Heart left ventricle (tissue), 16 donors: Measurements from ENCODE around the gene SNHG17. TPM values are rescaled to one million over a fixed set of nuclear protein-coding genes. Genes with fewer than 3 reads are reported as not detected.
"Not testable (repeated sequence)": the region's sequence is repeated elsewhere in the genome, so short reads cannot be mapped to it uniquely, and the experiment has no call there.

Experiments used
- ATAC-seq, 4 donors: fragments of 200-7000 bp; cut with Tn5 transposase; one replicate each; pipeline ENCODE4 v1.9.1; 2020 to 2022; ENCODE audit warnings: moderate library complexity in 4 of 4, mild to moderate bottlenecking in 3 of 4, moderate number of reproducible peaks in 1 of 4
- DNase-seq, 5 donors: peaks; one replicate each; pipeline ENCODE4 v3.0.0-alpha.2; 2020
- H3K27ac ChIP-seq, 12 donors: fragments of 200-600 bp; sonication (generic) in 4 of 12; one replicate each; pipeline versions ENCODE4 v1.5.0 to v1.8.0; 2016 to 2022; ENCODE audit warnings: mild to moderate bottlenecking in 2 of 12
- H3K27me3 ChIP-seq, 9 donors: fragments of 200-600 bp; sonication (generic) in 2 of 9; one replicate each; pipeline versions ENCODE4 v1.5.1 to v1.8.0; 2016 to 2022; ENCODE audit warnings: mild to moderate bottlenecking in 3 of 9
- H3K36me3 ChIP-seq, 9 donors: fragments of 200-600 bp; sonication (generic) in 2 of 9; one replicate each; pipeline versions ENCODE4 v1.5.0 to v1.8.0; 2018 to 2022; ENCODE audit warnings: mild to moderate bottlenecking in 2 of 9
- H3K4me1 ChIP-seq, 12 donors: fragments of 200-600 bp; sonication (generic) in 4 of 12; one replicate each; pipeline versions ENCODE4 v1.5.0 to v1.8.0; 2016 to 2022; ENCODE audit warnings: mild to moderate bottlenecking in 3 of 12
- H3K4me3 ChIP-seq, 12 donors: fragments of 200-600 bp; sonication (generic) in 4 of 12; one replicate each; pipeline versions ENCODE4 v1.5.0 to v1.8.0; 2017 to 2022; ENCODE audit warnings: mild to moderate bottlenecking in 9 of 12, moderate library complexity in 4 of 12
- H3K9me3 ChIP-seq, 12 donors: fragments of 200-600 bp; sonication (generic) in 4 of 12; one replicate each; pipeline versions ENCODE4 v1.5.0 to v1.8.0; 2016 to 2022; ENCODE audit warnings: mild to moderate bottlenecking in 1 of 12
- CTCF ChIP-seq, 12 donors: fragments of 200-600 bp; sonication (generic) in 4 of 12; IDR thresholded peaks; one replicate each; pipeline versions ENCODE4 v1.5.0 to v1.8.0; 2018 to 2022; ENCODE audit warnings: antibody characterized with exemption in 12 of 12, mild to moderate bottlenecking in 5 of 12
- POLR2A ChIP-seq, 2 donors: fragments of 450-650 bp; IDR thresholded peaks; one replicate each; pipeline ENCODE4 v1.6.1; 2017; ENCODE audit warnings: antibody characterized with exemption in 2 of 2, mild to moderate bottlenecking in 2 of 2, moderate library complexity in 2 of 2
- WGBS, 4 donors: extraction: QIAGEN DNeasy Blood & Tissue Kit in 2 of 4; methylation state at CpG; one replicate each; pipeline versions ENCODE4 v1.1.5 to v1.1.7; 2013 to 2018; 5-methylcytosine and 5-hydroxymethylcytosine counted together
- intact Hi-C, 10 donors: fragments of 100-400 bp; cut with DNase I; formaldehyde crosslinking; loops; one replicate each; pipeline versions ENCODE4 v1.11.1 to v1.14.2; 2022
- polyA plus RNA-seq, 2 donors: library from polyadenylated mRNA; stranded (reverse); fragments of 200-250 nt; gene quantifications; one replicate each; pipeline ENCODE4 v1.2.3, GENCODE V29; 2013
- total RNA-seq, 9 donors: library from RNA; depleted of rRNA in 2 of 9; stranded (reverse); fragments of >200 nt in 2 of 9; fragmentation: NEBNext Ultra II Directional in 3 of 9; extraction: Animal tissue kit (Norgen Biotek cat#: 25700) in 3 of 9; gene quantifications; one replicate each; pipeline versions ENCODE4 v1.1.0 to v1.2.4, GENCODE V29; 2016 to 2023
- donor health status: ischemic (EF 13 %, LVEDD 7.1; RV severe dilation, severe dysfunction).
- donor health status: healthy with polysubstance abuse.
- donor health status: DM: no; HTN: yes; CAD: no.
- donor health status: DM: no; HTN: no; CAD: no.
- donor health status: ischemic (EF 25% LVEDD 6.9; RV normal size, moderate dysfunction).
- donor health status: ischemic (EF 25% LVEDD 5.7; RV mildly dilated, moderate dysfunction).
- donor health status: healthy.
- donor health status: DM: yes; HTN: yes; CAD: no.
- donor health status: ischemic (EF 35%, LVEDD 5.7; RV mildly dilated, moderate dysfunction).
- donor health status: nonischemic (EF 11% LVEDD 7.7; RV severe dilation, severe dysfunction).
- donor health status: DM: yes; HTN: yes; CAD: no.
- donor health status: PGD.
- donor health status: ischemic (EF 29% LVEDD 5.4; RV normal size, mild dysfunction).
- donor health status: nonischemic (EF 23%, LVEDD 6.1; RV moderate dilation, normal function).

Gene SNHG17
- total and polyA plus RNA-seq, 11 donors = 2.9 to 20.2 (median 6.6) TPM

DNA sequence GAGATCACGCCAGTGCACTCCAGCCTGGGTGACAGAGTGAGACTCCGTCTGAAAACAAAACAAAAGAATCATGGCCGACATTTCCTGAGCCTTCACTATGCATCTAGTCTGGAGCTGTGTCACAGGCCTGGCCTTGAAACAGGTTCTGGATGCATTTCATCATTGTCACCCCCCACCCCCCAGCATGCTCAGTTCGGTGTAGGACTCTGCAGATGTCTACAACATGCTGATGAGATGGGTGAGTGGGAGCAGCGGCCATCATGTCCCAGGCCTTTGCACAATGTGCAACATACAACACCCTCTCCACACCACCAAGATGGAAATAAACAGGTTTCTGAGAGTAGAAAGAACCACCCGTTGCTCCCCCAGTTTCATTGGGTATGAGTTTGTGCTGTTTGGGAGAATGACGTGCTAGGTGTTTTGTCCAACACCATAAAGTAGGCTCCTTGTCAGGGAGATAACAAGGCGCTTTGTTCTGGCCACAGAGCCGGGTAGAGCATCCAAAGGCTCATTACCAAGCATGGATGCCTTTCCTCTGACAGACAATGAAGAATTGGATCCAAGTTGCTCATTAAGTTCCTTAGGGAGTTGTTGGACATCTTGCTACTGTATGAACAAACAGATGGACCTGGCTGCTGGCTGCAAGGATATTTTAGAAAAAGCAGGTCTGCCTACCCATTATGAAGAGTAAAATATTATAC lies 22.1 kb downstream of the SNHG17 start:
- no peak for TF ChIP-seq CTCF (IDR thresholded peaks at IDR 0.05)
- TF ChIP-seq POLR2A (IDR thresholded peaks at IDR 0.05) = no peak
- H3K9me3 ChIP-seq = no peaks in the 10 kb centered on the region
- peak in 1 of 4 donors; percentile 16 for ATAC-seq
- no peaks in the 10 kb centered on the region for H3K27me3 ChIP-seq
- no peak overlapping the region for H3K4me3 ChIP-seq
- peaks cover 0 to 3% (median 0%) of the 10 kb centered on the region in 12 donors for H3K4me1 ChIP-seq
- peaks cover 0 to 58% (median 6%) of the 10 kb centered on the region in 9 donors for H3K36me3 ChIP-seq
- intact Hi-C loops = loop anchor here in 3 of 10 donors (1.0 to 10.0 kb wide), 3 partner anchors 14 to 368 kb away; no protein-coding TSS in a partner anchor
- H3K27ac ChIP-seq = no peak overlapping the region
- WGBS, 4 donors = 82 to 85% (median 82%) methylated on average over 9 of the region's 9 CpGs
- DNase-seq = no peak

- not testable (repeated sequence) for DNase-seq
- 85 to 91% (median 88%) methylated on average over 6 to 9 of the region's 9 CpGs for WGBS, 4 donors
- intact Hi-C loops = loop anchor here in 9 of 10 donors (2.0 to 10.0 kb wide), 10 partner anchors 49 to 846 kb away; no protein-coding TSS in a partner anchor
Measured at GRCh38 chr20:38407822-38408221, 27.3 kb downstream of the SNHG17 start.

GRCh38 chr20:38407321-38407720 lies 27.8 kb downstream of the SNHG17 start:
- Histone ChIP-seq H3K4me1 (peaks cover 0 to 2% (median 0%) of the 10 kb centered on the region in 12 donors), H3K27me3 (no peaks in the 10 kb centered on the region), H3K9me3 (no peaks in the 10 kb centered on the region), H3K27ac (no peak overlapping the region), H3K4me3 (no peak overlapping the region), H3K36me3 (peaks cover 0 to 14% (median 0%) of the 10 kb centered on the region in 9 donors)
- TF ChIP-seq POLR2A (IDR thresholded peaks at IDR 0.05) (no peak), CTCF (IDR thresholded peaks at IDR 0.05) (no peak)
- no peak for ATAC-seq
- intact Hi-C loops = loop anchor here in 9 of 10 donors (2.0 to 10.0 kb wide), 10 partner anchors 49 to 845 kb away; no protein-coding TSS in a partner anchor
- WGBS, 4 donors = 91 to 96% (median 96%) methylated on average over 18 to 29 of the region's 29 CpGs
- DNase-seq = no peak

More at GRCh38 chr20:38407822-38408221, 27.3 kb downstream of the SNHG17 start:
- not testable (repeated sequence) for H3K4me1 ChIP-seq, ATAC-seq, H3K27ac ChIP-seq, H3K27me3 ChIP-seq, H3K4me3 ChIP-seq, H3K9me3 ChIP-seq
- peaks cover 0 to 19% (median 0%) of the 10 kb centered on the region in 9 donors for H3K36me3 ChIP-seq

- H3K4me1 ChIP-seq = peaks cover 0 to 2% (median 0%) of the 10 kb centered on the region in 12 donors
- no peak overlapping the region for H3K27ac ChIP-seq
- no peak for DNase-seq
- TF ChIP-seq POLR2A (IDR thresholded peaks at IDR 0.05) = no peak
- no peak for TF ChIP-seq CTCF (IDR thresholded peaks at IDR 0.05)
- H3K27me3 ChIP-seq = no peaks in the 10 kb centered on the region
- no peak overlapping the region for H3K4me3 ChIP-seq
- no peaks in the 10 kb centered on the region for H3K9me3 ChIP-seq
- 78 to 93% (median 90%) methylated on average over 5 of the region's 5 CpGs for WGBS, 4 donors
- peaks cover 0 to 5% (median 0%) of the 10 kb centered on the region in 9 donors for H3K36me3 ChIP-seq
- ATAC-seq = no peak
- intact Hi-C loops = loop anchor here in 9 of 10 donors (2.0 to 10.0 kb wide), 10 partner anchors 48 to 844 kb away; no protein-coding TSS in a partner anchor
Measured at GRCh38 chr20:38406476-38406875, 28.7 kb downstream of the SNHG17 start.
